Ramos (cell line): Measurements from ENCODE around the gene LPAR5.
"Not testable (repeated sequence)": the region's sequence is repeated elsewhere in the genome, so short reads cannot be mapped to it uniquely, and the experiment has no call there.

Experiments
- in situ Hi-C: fragments of 300-500 bp; cut with MboI; formaldehyde crosslinking; loops from one replicate; pipeline ENCODE4 v1.14.3; 2022; ENCODE audit warnings: low sequenced_read_pairs; ENCODE audit not compliant: unreplicated experiment

Gene LPAR5

DNA sequence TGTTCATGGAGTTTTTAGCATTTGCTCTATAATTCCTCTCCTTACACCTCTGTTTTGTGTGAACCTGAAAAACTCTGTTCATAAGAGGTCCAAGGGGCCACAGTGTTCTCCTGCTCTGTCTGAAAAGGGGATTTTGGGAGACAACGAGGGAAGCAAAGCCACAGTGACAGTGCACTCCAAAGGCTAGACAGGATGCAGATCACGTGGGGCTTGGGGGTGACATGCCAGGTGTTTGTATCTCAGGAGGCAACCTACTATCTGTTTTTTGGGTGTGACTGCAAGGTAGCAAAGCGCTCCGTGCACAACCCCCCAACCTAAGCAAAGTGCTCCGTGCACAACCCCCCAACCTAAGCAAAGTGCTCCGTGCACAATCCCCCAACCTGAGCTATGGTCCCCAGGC lies 23.5 kb downstream of the LPAR5 start:
- in situ Hi-C loops: no loop called here

DNA sequence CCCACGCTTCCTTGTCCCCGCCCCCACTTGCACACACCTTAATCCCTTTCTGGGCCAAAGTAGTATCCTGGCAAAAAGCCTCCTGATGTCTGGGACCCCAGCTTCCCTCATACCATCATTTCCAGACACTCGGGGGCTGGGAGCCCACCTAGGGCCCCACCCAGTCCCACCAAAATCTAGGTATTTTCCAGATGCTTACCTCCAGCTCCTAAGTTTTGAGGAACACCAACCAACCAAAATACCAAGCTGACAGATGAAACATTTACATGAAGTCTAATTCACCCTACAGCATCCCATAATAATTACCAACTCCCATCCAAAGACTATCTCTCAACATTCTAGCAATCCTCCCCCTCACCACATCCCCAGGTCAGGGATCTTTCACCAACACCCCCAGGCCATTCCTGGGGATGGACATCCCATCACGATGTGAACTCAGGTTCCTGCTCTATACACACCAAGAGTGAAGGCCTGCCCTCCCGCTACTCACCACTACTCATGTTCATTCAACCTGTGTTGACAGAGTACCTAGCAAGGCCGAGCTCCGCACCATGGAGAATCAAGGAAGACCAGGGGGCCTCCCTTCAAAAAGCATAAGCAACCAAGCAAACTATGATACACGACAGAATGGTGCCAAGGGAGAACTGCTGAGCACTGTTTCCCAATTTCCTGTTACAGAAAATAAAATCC lies 27.0 kb downstream of the LPAR5 start:
- in situ Hi-C loops: no loop called here

DNA sequence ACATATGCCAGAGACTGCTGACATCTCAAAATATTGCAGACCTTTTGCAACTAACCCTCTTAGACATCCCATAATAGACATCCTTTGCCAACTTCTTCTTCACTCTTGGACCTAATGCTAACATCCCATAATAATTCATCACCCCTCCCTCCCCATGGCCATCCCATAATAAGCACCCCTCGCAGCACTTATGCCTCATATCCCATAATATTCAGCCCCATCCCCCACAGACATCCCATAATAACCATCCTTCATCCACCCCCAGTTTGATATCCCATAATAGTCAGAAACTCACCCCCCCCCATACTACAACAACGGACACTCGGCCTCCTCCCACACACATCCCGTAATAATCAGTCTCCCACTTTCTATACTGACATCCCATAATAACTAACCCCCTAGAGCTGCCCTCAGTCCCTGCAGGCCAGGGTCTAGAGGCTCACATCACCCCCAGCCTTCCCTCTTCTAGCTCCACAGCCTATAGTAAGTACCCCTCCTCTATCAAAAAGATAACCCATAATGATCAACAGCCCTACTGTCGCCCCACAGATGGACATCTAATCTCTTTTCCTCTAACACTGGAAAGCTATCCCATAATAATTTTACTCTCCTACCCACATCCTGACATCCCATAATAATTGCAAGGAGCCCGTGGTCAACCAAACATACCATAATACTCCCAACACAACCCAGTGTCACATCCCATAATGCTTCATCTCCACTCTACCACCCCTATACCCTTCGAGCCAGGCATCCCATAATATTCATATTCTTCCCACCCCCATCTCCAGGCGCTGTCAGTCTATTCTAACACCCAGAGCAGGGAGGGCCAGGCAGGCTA lies 27.8 kb downstream of the LPAR5 start:
- in situ Hi-C loops: no loop called here

DNA sequence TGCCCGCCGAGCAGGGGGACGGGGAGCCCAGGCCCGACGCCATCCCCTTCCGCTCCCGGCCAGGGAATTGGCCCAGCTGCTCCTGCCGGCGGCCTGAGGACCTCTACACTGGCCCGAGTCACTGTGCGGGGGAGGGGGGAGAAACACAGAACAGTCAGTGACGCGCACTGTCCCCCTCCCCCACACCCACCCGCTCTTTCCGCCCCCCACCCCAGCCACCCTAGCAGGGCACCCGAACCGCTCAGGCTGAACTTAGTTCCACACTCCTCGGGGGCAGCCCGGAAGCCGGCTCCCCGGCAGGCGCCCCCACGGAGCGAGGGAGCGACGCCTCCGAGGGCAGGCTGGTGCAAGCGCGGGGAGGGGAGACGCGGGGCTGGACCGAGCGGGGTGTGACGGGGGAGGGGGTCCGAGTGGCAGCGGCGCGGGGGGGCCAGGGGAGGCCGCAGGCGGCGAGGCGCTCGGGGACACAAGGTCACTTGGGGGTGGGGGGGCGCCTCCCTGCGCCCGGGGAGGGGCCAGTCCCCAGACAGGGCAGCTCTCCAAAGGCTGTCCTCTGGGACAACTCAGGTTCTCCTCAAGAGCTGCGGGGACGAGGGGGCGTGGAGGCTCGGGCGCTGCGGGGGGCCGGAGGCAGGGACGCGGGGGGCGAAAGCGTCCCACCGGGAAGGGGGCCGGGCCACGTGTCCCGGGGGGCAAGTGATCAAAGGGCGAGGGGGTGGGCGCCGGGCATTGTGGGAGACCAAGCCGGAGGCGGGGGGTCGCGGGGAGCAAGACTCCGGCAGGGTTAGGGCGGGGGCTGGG lies 29.2 kb downstream of the LPAR5 start:
- in situ Hi-C loops: no loop called here

DNA sequence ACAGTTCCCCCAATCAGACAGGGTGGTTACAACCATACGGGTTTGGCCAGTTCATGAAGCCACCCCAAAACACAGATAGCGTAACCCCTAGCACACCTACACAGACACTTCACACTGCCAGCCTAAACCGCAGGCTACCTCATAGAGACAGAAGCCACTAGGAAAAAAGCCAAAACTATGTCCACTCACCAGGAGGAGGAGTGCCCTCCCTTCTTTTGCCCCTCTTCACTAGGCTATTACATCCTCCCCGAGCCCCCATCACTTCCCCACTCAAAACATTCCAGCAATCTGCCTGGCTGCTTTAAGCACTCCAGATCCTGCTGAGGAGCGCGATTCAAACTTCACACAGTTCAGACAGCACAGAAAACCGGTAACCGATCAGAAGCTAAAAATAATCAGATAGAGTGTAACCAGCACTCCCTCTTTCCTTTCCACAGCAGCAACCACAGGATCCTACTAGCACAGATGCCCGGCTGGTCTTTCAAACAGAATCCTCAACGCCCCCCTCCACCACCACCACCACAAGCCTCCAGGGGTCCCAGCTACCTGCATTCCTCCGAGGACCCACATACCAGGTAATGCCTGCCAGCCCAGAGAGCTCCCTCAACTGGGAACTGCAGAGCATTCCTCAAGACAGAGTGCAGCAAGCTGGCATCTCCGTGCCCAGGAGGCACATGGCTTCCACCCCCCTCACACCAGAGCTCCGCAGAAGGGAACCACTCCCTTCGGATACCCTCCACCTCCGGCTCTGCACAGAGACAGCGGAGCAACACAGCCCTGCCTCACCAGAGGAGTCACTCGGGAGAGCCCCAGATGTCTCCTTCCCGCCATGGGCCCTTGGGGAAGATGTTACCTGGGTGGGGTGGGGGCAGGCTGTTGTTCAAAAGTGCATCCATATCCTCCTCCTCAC lies 30.1 kb downstream of the LPAR5 start:
- in situ Hi-C loops: no loop called here

DNA sequence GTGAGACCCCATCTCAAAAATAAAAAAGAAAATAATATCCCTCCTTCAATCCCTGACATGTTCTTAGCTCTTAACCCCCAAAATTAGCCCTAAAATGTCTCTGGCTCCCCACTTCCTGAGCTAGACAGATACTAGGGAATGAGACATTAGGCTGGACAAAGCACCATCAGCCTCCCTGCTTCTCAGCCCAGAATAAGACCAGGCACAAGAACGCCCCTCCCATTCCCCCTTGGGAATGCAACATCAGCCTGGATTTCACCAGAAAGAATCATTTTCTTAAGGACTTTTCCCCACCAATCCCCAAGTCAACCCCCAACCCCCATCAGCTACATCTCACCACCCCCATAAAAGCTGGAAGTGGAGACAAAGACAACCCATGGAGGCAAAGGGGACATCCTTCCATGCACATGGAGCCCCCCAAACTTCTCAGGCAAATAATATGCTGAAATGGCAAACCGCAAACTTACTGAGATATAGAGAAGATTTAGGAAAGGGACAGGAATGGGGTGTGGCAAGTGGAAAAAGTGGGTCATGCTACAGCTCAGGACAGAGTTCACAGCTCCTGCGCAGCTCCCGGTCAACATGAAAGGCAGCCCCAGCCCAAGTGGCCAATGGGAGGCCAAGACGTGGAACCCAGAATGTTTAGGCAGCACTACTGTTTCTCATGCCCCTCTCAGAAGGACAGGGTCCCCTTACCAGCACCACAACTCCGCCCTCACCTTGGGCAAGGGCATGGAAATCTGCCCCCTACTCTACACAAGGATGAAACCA lies 31.3 kb downstream of the LPAR5 start:
- in situ Hi-C loops: no loop called here

DNA sequence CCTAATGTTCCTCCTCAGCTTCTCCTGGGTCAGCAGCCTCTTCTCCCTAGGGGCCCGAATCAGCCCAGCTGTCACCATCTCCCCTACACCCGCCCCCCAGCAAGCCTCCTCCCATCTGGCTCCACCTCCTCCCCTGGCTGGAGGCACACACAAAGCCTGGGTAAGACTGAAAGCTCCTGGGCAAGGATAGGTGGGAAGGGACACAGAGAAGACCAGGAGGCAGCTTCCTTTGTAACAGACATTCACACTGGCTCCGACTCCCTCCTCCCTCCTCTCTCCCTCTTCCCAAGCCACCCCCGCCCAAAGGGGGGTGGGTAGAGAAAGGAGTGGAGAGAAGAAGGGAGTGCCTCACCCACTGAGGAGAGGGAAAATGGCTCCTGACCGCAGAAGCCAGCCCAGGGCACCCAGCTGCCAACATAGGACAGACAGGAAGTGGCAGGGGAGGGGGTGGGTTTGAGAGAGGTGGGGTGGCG lies 32.6 kb downstream of the LPAR5 start:
- in situ Hi-C loops: no loop called here

DNA sequence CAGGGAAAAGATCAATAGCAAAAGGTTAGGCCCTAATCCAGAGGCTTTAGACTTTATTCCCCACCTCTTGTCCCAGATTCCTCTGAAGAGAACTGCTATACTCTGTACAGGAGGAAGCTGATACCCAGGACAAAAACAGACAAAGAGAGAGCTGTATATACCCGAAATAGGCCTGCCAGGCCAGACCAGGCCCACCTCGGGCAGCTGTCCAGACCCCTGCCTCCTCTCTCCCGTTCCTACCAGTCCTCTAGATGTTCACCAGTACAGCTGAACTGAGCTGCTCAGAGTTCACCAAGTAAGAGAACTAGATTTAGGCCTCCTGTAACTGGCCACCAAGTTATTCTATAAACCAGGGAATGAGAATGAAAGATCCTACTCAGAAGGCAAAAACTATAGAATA lies 33.2 kb downstream of the LPAR5 start:
- in situ Hi-C loops: no loop called here

DNA sequence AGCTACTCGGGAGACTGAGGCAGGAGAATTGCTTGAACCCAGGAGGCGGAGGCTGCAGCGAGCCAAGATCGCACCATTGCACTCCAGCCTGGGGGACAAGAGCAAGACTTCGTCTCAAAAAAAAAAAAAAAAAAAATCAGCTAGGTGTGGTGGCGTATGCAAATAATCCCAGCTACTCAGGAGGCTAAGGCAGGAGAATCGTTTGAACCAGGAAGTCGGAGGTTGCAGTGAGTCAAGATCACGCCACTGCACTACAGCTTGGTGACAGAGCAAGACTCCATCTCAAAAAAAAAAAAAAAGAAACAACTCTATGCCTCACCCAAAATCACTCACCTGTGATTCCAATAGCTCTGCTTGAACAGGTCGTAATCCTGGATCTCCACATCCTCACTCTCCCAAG lies 40.1 kb downstream of the LPAR5 start:
- in situ Hi-C loops: not testable (repeated sequence)

DNA sequence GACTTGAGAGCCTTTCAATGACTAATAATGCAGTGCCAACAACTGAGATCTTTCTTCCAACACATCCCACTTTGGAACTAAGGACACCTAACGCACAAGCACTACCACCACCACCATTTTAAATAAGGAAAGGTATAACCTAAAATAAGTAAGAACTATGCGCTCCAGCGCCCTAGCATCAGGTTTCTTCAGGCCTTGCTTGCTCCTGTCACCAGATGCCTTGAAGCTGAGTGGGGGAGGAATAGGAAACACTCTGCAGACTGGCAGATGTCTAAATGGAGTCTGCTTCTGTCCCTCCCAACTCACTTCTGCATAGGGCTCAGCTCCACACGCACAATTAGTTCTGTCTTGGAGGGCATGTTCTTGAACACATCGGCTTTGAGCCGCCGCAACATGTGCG lies 43.7 kb downstream of the LPAR5 start:
- in situ Hi-C loops: no loop called here

DNA sequence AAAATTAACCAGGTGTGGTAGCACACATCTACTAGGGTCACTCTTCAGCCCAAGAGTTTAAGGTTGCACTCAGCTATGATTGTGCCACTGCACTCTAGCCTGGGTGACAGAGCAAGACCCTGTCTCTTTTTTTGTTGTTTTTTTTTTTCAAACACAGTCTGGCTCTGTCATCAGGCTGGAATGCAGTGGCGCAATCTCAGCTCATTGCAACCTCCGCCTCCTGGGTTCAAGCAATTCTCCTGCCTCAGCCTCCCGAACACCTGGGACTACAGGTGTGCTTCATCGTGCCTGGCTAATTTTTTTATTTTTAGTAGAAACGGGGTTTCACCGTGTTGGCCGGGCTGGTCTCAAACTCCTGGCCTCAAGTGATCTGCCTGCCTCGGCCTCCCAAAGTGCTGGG lies 49.2 kb downstream of the LPAR5 start:
- in situ Hi-C loops: not testable (repeated sequence)

DNA sequence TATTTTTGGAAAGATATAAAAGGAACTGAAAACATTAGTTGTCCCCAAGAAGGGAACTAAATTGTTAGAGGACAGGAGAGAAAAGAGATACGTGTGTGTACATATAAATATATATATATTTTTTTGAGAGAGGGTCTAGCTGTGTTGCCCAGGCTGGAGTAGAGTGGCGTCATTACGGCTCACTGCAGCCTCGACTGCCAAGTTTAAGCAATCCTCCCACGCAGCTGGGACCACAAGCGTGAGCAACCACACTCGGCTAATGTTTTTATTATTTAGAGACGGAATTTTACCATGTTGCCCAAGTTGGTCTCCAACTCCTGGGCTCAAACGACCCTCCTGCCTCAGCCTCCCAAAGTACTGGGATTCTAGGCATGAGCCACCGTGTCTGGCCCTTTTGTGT lies 51.5 kb downstream of the LPAR5 start:
- in situ Hi-C loops: no loop called here

DNA sequence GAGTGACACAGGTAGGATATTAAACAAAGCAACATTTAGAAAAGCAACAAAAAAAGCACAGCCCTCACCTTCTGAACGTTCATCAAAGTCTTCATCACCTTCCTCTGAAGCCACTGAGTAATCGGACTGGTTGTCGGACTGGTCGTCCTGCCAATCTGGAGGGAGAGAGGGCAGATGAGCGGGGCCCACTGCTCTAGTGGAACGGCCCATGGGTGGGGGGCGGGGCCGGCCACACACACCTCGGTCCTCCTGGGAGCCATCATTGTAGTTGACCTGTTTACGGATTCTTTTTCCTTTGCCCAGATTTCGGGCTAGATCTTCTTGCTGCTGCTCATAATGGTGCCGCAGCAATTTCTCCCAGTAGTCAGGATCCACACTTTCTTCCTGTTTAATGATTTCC lies 52.8 kb downstream of the LPAR5 start:
- in situ Hi-C loops: no loop called here

DNA sequence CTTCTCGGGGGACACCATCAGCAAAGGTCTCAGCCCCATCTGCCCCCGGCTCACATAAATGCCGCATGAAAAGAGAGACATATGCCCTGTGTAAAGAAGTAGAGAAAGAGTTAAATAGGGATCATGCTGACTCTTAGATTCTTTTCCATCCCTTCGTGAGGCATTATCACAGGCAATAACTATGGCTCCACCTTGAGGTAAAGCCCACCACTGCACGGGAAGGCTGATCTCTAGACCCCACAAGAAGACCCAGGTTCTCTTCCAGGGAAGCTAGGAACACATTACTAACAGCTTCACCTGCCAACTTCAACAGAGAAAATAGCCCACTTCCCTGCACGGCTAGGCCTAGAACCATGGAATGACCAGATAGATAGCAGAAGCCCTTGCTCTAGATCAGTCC lies 53.6 kb downstream of the LPAR5 start:
- in situ Hi-C loops: no loop called here

DNA sequence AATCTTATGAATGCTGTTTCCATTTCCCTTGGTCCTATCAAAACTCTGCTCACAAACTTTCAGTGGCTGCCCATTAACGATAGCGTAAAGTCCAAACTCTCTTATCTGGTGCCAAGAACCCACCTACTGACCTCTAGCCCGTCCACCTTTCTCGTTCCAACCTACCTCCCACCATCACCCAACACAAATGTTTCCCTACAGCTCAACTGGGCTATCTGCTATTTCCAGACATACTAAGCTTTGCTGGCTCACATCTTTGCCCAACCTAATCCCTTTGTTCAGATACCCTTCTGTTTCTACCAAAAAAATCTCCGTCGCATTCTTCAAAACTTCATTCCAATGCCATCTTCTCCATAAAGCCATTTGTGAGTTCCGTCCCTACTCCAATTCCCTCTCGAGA lies 60.1 kb downstream of the LPAR5 start:
- in situ Hi-C loops: no loop called here

DNA sequence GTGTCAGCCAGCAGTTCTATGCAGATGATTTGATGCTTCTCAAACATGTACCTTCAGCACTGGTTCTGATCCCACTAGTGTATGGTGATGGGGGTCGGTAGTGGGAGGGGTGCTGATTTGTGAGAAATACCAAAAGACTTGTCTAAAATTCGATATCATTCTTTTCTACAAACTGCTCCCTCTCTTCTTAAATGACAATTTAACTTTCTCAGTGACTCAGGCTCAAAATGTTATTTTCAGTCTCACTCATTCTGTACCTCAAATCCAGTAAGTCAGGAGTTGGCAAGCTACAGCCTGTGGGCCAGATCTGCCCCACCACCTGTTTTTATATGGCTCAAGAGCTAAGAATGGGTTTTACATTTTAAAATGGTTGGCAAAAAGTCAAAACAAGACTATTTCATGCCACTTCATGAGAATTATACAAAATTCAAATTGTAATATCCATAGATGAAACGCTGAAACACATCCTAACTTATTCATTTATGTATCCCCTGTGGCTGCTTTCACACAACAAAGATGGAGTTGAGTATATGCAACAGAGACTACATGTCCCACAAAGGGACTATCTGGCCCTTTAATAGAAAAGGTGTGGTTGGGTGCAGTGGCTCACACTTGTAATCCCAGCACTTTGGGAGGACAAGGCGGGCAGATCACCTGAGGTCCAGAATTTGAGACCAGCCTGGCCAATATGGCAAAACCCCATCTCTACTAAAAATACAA lies 61.0 kb downstream of the LPAR5 start:
- in situ Hi-C loops: no loop called here

DNA sequence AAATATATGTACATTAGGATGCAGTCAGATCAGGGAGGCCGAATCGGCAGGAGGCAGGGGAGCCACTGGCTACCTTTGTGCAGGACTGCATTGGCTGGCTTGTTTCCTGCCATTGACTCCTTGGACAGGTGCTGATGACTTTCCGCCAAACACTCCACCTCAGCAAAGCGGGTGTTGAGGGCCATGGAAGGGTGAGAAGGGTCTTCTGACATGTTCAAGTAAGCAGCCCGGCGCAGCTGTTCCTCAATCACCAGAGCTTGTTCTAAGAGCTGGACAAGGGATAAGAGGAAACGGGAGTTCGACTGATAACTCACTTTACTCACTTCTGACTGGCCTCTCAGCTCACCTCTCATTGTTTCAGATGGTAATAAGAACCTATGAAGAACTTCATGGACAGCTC lies 62.8 kb downstream of the LPAR5 start:
- in situ Hi-C loops: no loop called here

DNA sequence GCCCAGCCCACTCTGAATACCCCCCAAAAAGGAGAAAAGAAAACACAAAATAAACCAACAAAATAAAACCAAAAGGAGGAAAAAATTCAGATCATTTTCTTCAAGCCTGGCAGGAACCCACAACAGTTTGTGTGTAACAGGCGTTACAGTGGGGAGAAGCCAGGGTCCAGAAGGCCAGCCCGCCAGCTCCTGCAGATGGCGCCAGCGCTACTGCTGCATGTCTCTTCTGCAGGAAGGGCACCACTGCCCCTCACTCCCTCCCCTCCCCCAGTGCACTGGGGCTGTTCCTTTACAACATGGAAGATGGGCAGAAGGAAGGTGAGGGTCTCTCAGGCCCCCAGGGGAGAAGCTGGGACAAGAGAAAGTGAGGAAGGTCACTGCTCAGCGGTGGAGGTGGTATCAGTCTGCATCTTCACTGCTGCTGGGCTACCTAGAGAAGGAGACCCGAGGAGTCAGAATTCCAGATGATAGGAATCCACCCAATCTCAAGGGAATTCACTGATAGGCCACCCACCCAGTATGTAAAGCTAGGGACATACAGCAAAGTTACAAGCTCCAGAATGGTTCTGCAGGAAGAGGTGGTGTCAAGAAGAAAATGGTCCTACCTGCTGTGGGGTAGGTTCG lies 65.4 kb downstream of the LPAR5 start:
- in situ Hi-C loops: no loop called here
